HG03064 (cell line): ENCODE measurements around the gene PRLHR.

Source experiments
- ATAC-seq: cut with Tn5 transposase; IDR thresholded peaks from one replicate; pipeline ENCODE4 v1.9.1; 2021; ENCODE audit warnings: low read depth; ENCODE audit not compliant: unreplicated experiment

Gene PRLHR

DNA sequence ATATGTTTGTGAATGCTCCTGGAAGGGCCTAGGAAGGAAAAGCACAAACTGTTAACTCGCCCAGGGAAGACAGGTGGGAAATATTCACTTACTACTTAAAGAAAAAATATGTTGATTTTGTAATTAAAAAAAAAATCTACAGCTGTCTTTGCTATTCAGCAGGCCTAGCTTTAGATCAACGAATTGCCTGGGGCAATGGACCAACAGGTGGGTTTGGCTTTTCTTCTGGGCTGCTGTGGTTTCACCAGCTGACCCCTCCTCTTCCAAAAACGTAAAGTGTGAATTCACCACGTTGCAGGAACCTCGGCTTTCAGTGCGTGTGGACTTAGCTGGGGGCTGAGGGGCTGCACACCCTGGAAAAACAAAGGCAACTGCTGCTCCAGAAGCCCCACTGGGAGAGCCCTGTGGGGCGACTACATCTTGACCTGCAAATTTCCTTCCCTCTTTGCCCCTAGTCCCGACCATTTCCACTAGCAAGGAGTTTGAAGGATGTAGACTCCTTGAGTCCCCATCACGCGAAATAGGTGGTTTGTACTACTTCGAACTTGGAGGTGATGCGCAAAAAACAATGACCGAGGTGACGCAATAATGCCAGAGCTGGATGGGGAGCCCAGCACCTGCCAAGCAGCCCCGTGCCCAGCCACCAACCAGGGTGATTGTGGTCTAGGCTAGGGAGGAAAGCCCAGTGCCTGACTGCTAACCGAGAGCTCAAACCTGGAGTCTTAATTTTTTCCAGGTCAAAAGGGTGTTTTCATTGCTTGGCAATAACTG, 7.4 kb downstream of the PRLHR start:
- ATAC-seq = no peak

- no peak for ATAC-seq
Observed at GRCh38 chr10:118586911-118587310, 8.5 kb downstream of the PRLHR start.

- no peak for ATAC-seq
Observed at GRCh38 chr10:118585794-118586193, 9.7 kb downstream of the PRLHR start.

DNA sequence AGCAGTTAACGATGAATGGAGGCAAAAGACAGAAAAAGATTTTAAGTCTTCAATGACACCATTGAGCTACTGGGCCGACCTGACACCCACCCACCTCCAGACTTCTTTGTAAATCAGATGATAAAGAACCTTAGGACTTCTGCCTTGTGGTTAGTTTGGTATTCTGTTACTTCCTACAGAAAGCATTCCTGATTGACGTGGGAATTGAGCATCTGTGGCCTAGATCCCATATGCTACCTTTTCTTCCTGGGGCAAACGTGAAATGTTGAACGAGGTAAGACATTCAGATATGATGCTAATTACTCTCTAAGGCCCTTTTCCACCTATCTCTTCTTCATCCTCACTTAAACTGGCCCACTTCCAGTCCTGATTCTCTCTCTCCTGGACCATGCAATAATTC, 10.2 kb downstream of the PRLHR start:
- ATAC-seq = no peak

GRCh38 chr10:118584181-118584954, 11.1 kb downstream of the PRLHR start:
- no peak for ATAC-seq

DNA sequence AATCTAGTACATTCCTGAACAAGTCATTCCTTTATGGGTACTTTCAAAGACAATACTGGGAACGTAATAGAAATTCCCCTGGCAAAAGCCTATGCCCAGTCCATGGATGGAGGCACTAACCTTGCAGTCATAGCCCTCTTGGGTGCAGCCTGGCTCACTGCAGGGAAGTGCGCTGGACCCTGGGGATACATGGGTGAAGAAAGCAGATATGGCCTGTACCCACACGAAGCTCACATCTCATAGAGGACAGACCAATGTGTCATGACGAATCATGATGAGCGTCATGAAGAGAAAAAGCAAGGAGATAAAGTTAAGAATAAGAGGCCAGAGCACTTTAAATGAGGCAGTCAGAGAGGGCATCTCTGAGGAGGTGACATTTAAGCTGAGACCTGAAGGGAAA, 11.8 kb downstream of the PRLHR start:
- no peak for ATAC-seq

DNA sequence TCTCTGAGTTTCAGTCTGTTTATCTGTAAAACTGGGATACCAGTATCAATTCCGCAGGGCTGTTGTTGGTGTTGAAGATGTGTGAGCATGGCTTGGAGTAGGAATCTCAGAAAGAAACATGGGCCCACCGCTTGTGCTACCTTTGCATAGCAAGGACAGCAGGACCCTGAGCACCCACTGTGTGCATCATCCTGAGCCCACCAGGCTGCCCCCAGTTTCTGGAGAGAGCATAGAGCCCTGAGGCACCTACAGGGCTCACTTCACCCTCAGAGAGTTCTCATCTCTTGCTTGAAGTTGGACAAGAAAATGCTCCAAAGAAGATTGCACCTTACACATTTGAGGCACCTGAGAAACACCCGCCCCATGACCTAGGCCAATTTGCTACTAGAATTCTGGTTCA, 12.9 kb downstream of the PRLHR start:
- no peak for ATAC-seq

DNA sequence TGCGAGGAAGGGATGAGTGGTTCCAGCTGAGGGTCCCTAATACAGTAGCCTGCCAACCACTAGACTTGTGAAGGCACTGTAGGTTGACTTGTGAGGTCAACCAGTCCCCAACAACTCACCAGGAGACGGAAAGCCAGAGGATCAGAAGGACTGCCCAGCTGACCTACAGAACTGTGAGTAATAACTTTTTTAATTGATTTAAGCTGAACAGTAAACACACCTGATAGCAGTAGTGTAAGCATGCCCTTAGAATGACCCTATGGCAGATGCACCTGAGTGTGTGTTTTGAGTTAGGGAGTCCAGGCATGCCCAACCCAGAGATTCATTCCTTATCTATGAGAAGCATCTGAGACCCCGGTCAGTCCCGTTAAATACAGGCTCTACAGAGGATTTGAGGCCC, 14.1 kb downstream of the PRLHR start:
- no peak for ATAC-seq

DNA sequence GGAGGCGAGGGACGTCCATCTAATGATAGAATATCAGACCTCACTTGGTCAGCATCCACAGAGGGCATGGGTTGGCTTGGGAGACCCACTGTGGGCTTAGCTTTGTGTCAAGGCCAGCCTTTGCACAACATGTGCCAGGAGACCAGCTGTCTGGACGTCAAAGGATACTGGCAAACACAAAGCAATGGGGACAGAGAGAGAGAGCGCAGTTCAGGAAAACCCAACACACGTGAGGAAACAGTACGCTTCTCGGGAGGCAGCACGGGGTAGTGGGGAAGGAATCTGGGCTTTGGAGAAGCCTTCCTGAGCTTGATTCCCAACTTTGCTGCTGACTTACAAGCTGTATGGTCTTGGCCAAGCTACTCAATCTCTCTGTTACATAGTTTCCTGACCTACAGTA, 14.7 kb downstream of the PRLHR start:
- no peak for ATAC-seq

DNA sequence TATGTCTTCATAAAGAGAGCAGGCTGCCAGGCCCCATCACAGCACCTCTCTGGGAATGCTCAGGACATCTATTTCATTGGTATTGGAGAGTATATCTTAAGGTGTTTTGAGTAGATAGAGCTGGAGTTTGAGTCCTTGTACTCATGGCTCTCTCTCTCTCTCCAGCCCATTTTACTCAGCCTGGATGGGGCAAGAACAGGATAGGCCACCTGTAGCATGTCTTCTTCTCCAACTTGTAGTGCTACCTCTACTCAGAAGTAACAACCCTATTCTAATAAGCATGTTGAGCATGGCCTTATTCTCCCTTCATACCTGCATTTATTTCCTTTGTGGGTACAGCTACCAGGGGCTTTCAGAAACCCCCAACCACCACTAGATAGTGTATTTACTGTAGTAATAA, 21.9 kb downstream of the PRLHR start:
- no peak for ATAC-seq

GRCh38 chr10:118572256-118573041, 23.0 kb downstream of the PRLHR start:
- no peak for ATAC-seq

- ATAC-seq = no peak
Observed at GRCh38 chr10:118571123-118571522, 24.3 kb downstream of the PRLHR start.

DNA sequence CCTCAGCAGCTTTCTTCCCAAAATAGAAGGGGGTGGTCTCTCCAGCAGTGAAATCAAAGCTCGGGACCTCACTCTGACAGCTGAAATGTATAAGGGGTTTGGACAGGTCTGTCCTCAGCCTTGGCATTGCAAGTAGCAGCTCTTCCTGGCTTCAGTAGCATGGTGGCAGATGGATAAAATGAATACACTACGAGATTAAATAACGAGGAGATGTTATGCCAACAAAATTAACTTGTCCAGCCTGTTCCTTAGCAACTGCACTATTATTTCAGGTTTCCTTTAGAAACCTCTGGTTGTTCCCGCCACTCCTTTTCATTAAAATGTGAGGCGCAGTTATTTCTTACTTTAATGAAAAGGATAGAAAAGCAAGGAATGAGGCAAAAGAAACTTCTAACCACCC, 24.9 kb downstream of the PRLHR start:
- ATAC-seq = no peak

DNA sequence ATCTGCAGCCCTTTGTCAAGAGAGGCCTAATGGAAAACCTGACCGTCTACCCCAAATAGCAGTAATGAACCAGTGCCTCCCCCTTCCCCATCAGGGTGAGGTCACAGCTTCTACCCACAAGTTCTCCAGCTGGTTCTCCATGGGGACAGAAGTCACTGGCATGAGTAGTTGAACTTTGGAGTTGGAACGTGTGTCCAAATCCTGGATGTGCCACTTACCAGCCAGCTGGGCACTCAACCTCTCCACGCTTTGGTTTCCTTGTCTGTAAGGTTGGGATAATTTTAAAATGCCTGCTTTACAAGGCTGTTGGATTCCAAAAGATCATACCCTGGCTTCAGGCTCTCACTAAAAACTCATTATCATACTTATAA, 25.6 kb downstream of the PRLHR start:
- no peak for ATAC-seq

DNA sequence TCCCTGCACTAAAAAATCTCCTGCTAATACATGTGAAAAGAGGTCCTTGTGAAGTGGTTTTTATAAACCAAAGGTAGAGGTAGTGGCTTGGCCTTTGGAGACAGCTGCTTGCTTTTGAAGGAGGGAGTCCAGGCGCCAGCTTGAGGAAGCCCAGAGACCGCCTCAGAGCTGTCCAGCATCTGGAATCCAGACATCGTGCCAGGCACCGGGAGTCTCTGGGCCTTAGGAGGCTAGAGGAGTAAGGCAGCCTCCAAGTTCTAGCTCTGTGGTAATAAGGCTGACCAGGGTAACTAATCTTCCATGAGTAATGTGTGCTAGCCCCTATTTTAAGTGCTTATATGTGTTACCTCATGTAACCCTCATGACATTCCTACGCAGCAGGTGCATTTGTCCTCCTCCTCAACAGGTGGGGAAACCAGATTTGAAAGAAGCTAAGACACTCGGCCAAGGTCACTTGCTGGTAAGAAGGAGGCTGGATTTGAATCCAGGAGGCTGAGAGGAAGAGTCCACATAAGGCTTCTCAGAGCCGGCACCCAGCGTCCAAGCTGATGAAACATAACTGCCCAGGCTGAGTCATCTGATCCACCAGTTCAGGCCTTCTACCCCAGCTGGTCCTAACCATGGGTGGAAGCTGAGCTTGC, 26.1 kb downstream of the PRLHR start:
- ATAC-seq = no peak

GRCh38 chr10:118568327-118568848, 27.1 kb downstream of the PRLHR start:
- no peak for ATAC-seq

DNA sequence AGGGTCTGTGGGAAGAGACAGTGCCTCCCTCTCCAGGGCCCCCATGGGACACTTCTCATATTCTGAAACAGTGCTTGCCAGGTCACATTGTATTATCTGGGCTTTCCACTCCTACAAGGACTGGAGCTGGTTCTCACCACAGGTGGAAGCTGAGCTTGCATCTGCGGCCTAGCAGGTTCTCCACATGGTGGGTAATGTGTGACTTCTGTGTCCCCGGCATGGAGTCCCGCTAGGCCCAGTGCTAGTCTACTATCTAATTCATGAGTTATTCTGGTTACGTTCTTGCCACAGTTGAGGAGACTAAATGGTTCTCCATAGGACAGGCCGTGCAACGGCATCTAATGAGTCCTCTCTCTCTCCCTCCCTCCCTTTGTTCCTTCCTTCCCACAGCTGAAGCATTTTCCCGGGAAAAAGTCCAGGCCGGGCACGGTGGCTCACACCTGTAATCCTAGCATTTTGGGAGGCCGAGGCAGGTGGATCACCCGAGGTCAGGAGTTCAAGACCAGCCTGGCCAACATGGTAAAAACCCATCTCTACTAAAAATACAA, 27.7 kb downstream of the PRLHR start:
- no peak for ATAC-seq

- no peak for ATAC-seq
Observed at GRCh38 chr10:118566911-118567310, 28.5 kb downstream of the PRLHR start.

DNA sequence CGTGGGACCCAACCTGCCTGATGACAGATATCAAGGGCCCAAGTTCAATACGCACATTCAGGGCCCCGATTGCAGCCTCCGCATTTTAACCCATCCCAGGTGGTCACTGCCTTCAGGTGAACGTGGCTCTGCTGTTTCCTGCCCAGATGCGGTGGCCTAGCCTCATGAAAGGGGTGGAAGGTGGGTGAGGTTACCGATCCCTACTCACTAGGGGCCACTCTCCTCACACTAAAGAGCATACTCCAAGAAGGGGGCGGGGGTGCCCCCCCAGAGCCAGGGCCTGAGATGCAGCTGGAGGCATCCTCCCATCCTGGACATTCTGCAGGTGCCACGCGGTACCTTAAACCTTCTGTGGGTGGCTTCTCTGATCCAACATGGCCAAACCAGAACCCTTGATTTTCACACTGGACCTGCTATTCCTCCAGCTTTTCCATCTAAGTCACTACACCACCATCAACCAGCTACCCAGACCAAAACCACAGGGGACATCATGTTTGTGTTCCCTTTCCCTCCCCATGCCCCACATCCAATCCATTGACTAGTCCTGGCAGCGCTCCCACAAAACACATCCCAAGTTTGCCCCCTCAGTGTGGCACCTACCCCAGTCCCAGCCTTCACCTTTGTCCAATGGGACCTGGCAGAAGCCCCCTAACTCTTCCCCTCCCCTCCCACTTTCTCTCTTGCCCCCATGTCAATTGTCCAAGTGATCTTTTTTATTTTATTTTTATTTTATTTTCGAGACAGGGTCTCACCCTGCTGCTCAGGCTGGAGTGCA, 30.0 kb downstream of the PRLHR start:
- no peak for ATAC-seq

GRCh38 chr10:118564652-118565051, 30.8 kb downstream of the PRLHR start:
- ATAC-seq = no peak
